NAMALWA (cell line): ENCODE results near the gene SGCE.
"Not testable (repeated sequence)": the region's sequence is repeated elsewhere in the genome, so short reads cannot be mapped to it uniquely, and the experiment has no call there.

Experiments used
- DNase-seq: peaks from one replicate; pipeline ENCODE4 v3.0.0-alpha.2; 2015; ENCODE audit warnings: low spot score

SGCE gene

GRCh38 chr7:94655848-94656657 lies at the start of gene SGCE:
SGCE (minus strand) TSS chr7:94656133; CDS start chr7:94656098, 35 bp downstream.
- DNase-seq, result peak; percentile 88

- not testable (repeated sequence) for DNase-seq
These were observed 49.5 kb upstream of the SGCE start for GRCh38 chr7:94705155-94706021.

- DNase-seq, result no peak
These were observed 45.6 kb upstream of the SGCE start for GRCh38 chr7:94701555-94701973.

GRCh38 chr7:94700926-94701554 lies 45.1 kb upstream of the SGCE start:
- no peak for DNase-seq

GRCh38 chr7:94698275-94698674 lies 42.3 kb upstream of the SGCE start:
- no peak for DNase-seq

GRCh38 chr7:94697035-94697974 lies 41.4 kb upstream of the SGCE start:
- DNase-seq, result no peak

- no peak for DNase-seq
These were observed 31.9 kb upstream of the SGCE start for GRCh38 chr7:94687810-94688209.

GRCh38 chr7:94687076-94687475 lies 31.1 kb upstream of the SGCE start:
- DNase-seq, result no peak

GRCh38 chr7:94683066-94683465 lies 27.1 kb upstream of the SGCE start:
- no peak for DNase-seq

- no peak for DNase-seq
These were observed 23.4 kb upstream of the SGCE start for GRCh38 chr7:94679358-94679757.

- no peak for DNase-seq
These were observed 20.5 kb upstream of the SGCE start for GRCh38 chr7:94676431-94676830.

- no peak for DNase-seq
These were observed 19.4 kb upstream of the SGCE start for GRCh38 chr7:94675356-94675755.

GRCh38 chr7:94671444-94672235 lies 15.7 kb upstream of the SGCE start:
- no peak for DNase-seq

GRCh38 chr7:94669773-94670495 lies 14.0 kb upstream of the SGCE start:
- DNase-seq, result no peak

- DNase-seq, result no peak
These were observed 11.1 kb upstream of the SGCE start for GRCh38 chr7:94666879-94667587.

- no peak for DNase-seq
These were observed 9.5 kb upstream of the SGCE start for GRCh38 chr7:94665426-94665825.

- DNase-seq, result no peak
These were observed 8.1 kb upstream of the SGCE start for GRCh38 chr7:94664023-94664422.

- no peak for DNase-seq
These were observed 6.6 kb upstream of the SGCE start for GRCh38 chr7:94662548-94662947.

GRCh38 chr7:94660006-94660405 lies 4.1 kb upstream of the SGCE start:
- DNase-seq, result no peak
